Ammon's horn (tissue), 1 donor: ENCODE data around the gene RAPSN.

Source experiments
- DNase-seq: peaks from one replicate; pipeline ENCODE4 v3.0.0-alpha.2; 2016; ENCODE audit warnings: low spot score

RAPSN gene

DNA sequence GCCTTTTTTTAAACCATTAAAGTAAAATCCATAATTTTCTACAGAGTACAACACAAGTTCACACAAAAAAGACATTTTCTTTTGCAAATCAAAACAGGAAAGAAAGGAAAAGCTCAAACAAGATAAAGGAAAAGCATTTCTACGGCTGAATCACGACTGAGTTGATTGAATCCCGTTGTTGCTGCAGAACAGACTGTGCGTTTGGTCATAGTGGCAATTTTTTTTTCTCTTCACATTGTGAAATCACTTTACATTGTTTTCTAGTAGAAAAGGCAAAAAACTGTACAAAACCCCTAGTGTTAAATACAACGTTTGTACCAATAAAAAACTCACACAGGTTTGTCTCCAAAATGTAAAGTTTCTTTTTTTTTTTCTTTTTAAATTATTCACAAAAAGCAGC is 17.3 kb upstream of the RAPSN start:
- no peak for DNase-seq

DNA sequence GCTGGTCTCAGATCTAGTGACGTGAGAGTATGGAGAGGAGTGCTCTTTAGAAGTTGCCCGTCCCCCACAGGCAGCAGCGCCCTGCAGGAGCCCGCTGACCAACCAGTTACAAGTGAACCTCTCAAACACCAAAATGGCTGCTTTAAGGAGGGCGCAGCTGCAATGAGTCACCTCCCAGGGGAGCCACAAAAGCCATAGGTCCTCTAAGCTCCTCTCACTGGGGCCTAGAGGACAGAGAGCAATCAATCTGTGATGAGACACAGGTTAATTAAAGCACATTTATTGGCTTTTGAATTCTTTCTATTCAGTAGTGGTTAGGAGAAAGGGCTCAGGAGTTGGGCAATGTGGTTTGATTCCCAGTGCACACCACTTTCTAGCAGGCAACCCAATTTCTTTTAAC is 15.5 kb upstream of the RAPSN start:
- DNase-seq = no peak

DNA sequence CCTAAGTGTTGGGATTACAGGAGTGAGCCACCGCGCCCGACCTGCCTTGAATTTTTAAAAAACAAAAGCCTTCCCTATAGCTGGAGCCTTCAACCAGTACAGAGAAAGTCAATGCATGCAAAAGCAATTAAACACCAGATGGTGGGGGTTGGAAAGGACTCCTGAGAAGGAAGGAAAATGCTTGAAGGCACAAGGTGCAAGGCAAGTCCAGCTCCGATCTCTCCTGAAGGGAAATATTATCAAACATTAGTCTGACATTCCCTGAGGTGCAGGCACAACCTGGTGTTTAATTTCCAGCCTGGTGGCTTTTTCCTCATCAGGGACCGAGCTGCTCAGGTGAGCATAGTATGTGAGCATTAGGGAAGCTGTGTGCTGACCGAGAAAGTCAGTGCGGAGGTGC is 12.9 kb upstream of the RAPSN start:
- no peak for DNase-seq

DNA sequence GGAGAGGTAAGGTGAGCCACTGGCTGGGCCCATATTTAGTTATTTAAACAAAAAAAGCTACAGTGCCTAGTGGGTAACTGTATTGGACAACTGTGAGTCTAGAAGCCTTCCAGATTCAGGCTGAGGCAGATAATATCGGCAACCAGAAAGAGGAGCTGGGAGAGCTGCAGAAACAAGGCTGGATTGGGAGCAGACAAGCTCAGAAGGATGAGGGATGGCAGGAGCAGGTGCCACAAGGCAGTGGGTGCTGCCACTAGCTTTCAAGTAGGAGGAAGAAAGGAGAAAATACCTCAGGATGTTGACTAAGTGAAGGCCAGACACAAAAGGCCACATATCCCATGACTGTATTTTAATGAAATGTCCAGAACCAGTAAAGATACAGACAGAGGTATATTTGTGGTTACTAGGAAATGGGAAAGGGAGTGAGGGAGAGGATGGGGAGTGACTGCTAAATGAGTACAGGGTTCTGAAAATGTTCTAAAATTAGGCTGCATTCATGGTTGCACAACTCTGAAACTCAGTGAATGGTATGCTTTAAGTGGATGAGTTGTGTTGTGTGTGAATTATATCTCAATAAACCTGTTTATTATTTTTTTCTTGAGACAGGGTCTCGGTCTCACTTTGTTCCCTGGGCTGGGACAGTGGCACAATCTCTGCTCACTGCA is 11.8 kb upstream of the RAPSN start:
- DNase-seq = no peak

DNA sequence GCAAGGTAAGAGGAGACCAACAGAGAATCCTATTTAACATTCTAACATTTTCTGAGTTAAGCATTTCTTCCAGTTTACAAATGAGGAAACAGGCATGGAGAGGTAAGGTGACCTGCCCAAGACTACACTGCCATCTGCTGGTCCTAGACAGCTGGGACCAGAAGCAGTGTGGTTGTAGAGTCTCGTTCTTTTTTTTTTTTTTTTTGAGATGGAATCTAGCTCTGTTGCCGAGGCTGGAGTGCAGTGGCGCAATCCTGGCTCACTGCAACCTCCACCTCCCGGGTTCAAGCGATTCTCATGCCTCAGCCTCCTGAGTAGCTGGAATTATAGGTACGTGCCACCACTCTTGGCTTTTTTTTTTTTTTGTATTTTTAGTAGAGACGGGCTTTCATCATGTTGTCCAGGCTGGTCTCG is 5.3 kb upstream of the RAPSN start:
- DNase-seq = peak; percentile 89

DNA sequence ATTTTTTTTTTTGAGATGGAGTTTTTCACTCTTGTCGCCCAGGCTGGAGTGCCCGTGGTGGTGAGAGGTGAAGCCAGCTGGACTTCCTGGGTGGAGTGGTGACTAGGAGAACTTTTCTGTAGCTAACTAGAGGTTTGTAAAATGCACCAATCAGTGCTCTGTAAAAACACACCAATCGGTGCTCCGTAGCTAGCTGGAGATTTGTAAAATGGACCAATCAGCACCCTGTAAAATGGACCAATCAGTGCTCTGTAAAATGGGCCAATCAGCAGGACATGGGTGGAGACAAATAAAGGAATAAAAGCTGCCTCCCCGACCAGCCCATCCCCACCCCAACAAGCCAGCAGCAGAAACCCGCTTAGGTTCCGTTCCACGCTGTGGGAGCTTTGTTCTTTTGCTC is 4.4 kb upstream of the RAPSN start:
- no peak for DNase-seq

DNA sequence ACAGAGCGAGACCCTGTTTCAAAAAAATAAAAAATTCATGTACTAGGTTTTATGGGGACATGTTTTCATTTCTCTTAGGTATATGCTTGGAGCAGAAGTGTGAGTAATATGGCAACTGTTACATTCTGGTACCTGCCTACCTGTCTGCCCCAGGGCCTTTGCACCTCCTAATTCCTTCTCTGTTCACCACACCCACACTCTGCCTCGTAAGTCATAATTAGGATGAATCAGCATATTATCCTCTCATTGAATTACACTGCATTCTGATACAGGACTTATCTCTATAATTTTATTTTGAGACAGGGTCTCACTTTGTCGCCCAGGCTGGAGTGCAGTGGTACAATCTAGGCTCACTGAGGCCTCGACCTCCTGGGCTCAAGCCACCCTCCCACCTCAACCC is 3.1 kb upstream of the RAPSN start:
- DNase-seq = no peak

DNA sequence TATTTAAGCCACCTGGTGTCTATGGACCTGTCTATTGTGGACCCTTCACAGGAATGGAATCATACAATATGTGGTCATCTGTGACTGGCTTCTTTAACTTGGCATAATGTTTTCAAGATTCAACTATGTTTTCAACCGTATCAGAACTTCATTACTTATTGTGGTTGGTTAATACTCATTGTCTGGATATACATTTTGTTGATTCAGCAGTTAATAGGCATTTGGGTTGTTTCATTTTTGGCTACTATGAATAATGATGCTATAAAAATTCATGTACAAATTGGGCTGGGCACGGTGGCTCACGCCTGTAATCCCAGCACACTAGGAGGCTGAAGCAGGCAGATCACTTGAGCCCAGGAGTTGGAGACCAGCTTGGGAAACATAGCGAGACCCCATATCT is 2.5 kb upstream of the RAPSN start:
- DNase-seq = no peak

DNA sequence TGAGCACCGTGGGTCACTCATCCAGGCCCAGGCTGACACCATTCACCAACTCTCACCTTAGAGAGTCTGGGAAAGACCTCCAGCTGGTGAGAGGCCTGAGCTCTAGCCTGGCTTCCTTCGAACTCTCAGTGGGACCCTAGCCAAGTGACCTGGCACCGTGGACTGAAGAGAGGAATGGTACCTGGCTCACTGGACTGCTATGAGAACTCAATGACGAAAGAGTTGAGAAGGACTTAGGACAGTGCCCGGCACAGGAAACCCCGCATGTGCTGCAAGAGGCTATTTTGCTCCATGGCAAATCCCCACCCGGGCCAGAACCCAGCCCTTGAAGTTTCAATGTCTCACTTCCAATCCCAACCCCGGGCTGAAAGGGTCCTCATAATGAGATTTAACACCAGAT is 605 bp upstream of the RAPSN start:
- DNase-seq = no peak

DNA sequence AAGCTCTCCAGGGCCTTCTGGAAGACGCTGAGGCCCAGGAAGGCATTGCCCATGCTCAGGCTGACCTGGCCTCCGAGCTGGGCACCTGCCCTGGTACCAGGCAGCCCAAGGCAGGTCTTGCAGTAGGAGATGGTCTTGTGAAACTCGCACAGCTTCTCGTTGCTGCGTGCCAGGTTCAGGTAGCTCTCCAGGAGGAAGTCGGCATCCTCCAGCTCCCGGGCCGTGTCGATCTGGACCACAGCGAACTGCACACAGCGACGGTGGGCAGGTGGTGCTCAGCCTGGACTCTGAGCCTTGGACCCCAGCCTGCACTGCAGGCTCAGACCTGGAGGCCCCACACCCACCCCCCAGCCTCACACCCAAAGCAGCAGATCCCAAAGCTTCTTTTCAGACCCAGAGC is 1.0 kb downstream of the RAPSN start:
- DNase-seq = no peak

DNA sequence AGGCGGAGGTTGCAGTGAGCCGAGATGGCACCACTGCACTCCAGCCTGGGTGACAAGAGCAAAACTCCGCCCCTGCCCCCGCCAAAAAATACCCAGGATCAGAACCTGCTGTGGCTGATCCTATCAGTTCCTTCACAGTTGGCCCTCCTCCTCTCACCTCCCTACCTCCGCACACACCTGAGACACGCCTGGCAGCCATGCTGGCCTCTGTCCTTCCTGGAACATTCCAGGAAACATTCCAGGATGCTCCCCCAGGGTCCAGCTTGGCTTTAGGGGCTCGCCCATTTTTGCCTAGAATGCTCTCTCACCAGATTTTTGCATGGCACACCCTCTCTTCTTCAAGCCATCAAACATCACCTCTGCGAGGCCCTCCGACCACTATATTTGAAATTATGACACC is 2.1 kb downstream of the RAPSN start:
- DNase-seq = no peak

DNA sequence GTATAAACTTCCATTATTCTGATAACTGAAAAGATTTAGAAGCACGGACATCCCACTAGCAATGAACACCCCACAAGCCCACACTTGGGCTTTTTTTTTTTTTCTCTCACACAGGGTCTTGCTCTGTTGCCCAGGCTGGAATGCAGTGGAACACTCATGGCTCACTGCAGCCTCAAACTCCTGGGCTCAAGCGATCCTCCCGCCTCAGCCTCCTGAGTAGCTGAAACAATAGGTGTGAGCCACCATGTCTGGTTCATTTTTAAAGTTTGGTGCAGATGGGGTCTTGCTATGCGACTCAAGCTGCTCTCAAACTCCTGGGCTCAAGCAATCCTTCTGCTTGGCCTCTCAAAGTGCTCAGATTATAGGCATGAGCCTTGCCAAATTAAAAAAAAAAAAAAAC is 3.1 kb downstream of the RAPSN start:
- no peak for DNase-seq

DNA sequence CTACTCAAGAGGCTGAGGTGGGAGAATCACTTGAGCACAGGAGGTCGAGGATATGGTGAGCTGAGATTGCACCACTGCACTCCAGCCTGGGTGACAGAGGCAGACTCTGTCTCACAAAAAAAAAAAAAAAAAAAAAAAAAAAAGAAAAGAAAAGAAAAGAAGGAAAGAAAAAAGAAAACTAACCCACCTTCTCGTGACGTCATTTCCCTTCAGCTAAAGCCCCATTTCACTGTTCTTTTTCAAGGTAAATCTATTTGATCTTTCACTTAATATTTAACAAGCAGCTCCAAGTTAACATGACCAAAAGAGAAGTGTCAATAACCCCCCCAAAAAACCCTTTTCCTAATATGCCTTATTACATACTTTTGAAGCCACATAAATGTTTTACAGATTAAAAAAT is 5.1 kb downstream of the RAPSN start:
- DNase-seq = no peak

DNA sequence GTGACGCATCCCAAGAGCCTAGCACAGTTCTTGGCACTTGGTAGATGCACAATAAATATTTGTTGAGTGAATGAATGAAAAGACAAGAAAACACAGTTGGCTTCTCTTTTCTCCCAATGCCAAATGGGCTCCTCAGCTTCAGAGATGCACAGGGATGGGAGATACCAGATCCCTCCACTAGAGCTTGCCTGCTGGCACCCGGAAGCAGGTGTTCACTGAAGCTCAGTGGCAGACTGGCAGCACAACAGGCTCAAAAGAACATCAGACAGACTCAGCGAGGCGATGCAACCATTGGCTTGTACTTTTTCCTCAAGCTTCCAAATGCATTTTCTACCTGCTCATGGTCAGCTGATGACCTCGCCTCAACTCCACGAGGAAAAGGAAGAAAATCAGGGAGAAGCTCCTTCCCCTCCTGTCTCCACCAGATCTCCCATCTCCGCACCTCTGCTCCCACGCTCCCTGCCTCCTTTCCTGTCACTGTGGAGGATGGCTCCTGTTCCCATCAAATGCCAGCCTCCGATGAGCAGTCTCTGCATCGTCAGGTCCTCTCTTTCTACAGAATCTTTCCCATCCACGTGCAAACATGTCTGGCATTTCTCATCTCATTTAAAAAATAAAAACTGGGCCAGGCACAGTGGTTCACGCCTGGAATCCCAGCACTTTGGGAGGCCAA is 5.8 kb downstream of the RAPSN start:
- peak; percentile 69 for DNase-seq

DNA sequence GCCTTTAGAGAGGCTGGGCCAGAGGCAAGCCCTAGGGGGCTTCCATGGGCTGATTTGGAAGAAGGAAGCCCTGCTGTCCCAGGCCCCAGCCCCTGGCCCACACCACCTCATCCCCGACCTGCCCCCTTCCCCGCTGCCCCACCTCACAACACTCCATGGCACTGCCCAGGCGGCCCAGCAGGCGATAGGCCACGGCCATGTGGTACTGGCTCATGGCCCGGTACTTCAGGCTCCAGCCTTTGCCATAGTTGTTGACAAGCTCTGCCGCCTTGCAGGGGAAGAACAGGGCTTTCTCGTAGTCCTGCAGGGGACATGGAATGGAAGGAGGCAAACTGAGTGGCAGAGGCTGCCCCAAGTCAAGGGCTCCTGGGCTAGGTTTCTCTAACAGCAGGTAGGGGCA is 6.4 kb downstream of the RAPSN start:
- DNase-seq = peak; percentile 54

DNA sequence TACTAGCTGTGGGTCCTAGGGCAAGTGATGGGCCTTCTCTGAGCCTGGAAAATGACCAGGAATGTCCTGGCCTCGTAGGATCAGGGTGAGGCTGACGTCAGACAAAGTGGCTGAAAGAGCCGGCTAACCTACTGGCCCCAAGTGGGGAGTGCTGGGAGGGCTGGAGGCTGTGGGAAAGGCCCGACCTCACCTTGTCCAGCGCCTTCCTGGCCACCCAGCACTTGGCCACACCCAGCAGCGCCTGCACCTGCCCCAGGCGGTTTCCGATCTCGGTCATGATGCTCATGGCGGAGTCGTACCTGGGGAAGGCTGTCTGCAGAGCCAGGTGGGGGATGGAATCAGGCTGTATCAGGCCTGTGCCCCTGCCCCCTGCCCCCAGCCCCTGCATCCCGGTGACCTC is 7.5 kb downstream of the RAPSN start:
- no peak for DNase-seq

DNA sequence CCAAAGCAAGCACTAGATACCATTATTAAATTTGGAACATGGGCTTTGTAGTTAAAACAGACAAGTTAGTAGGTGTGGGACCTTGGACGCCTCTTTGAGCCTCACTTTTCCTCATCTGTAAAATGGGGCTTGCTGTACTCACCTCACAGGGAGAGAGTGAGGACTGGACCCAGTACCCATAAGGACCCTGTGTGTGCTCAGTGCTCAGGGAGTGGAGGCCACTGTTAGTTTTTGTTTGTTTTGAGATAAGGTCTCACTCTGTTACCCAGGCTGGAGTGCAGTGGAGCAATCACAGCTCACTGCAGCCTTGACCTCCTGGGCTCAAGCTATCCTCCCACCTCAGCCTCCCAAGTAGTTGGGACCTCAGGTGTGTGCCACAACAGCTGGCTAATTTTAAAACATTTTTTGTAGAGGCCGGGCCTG is 8.9 kb downstream of the RAPSN start:
- no peak for DNase-seq

DNA sequence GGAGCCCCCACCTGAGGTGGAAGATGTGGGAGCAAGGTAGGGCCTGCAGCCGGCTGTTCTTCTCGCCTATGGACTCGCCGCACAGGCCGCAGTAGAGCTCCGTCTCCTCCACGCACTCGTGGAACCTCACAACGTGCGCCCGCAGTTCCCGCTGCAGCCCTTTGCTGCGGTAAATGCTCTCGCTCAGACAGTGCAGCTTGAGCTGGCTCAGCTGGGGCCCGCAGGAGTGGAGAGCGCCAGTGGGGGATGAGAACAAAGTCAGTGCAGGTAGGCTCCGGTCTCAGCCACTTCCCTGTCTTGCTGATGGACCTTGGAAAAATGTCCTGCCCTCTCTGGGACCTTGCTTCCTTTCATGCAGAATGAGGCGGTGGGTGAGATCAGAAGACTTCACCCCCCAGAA is 10.2 kb downstream of the RAPSN start:
- DNase-seq = no peak

DNA sequence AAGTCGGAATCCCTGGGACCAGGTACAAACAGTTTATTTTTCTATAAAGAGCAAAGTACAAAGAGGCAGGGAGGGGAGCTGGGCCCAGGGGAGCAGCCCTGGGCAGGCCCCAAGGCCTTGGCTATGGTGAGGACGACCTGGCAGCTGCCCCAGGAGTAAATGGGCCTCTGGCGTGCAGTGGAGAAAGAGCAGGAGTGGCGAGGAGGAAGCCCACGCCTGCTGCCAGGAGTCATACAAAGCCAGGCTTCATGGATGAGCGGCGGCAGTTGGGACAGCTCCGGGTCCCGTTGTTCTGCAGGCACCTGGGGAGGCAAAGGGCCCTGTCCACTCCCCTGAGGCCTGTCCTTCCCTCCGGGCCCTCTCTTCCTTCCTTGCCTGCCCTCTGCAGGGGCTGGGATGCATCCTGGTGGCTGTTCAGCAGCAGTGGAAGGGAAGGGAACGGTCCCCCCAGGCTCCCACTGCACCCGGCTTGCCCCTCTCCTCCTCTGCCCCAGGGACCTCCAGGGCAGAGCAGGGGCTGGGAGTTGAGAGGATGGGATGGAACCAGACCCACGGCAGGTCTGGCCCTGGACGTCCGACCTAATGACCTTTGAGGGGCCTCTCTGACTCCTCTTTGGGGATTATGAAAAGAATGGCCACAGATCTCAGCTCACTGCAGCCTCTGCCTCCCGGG is 11.1 kb downstream of the RAPSN start:
- DNase-seq = peak; percentile 57

DNA sequence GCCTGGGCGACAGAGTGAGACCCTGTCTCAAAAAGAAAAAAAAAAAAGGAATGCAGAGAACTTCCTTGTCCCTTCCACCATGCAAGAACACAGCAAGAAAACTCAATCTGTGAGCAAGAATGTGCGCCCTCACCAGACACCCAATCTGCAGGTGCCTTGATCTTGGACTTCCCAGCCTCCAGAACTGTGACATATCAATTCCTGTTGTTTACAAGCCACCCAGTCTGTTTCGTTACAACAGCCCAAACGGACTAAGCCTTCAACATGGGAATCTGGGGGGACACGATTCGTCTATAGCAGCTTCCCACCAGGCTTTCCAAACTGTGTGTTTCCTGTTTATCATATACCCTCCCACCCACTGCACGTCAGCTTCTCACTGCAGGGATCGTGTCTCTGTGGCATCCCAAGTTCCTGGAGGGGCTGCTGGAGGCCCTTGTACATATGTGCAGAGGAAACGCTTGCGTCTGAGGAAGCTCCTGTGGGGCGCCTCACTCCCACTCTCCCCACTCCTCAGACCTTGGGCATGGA is 11.7 kb downstream of the RAPSN start:
- no peak for DNase-seq

DNA sequence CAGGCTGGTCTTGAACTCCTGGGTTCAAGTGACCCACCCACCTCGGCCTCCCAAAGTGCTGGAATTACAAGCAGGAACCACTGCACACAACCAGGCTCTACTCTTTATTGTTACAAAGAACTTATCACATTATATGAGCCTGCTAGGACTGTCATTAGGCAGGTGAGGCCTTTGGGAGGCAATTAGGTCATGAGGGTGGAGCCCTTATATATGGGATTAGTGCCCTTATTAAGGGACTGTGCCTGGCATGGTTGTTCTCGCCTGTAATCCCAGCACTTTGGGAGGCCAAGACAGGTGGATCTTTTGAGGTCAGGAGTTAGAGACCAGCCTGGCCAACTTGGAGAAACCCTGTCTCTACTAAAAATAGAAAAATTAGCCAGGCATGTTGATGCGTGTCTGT is 12.2 kb downstream of the RAPSN start:
- DNase-seq = no peak

DNA sequence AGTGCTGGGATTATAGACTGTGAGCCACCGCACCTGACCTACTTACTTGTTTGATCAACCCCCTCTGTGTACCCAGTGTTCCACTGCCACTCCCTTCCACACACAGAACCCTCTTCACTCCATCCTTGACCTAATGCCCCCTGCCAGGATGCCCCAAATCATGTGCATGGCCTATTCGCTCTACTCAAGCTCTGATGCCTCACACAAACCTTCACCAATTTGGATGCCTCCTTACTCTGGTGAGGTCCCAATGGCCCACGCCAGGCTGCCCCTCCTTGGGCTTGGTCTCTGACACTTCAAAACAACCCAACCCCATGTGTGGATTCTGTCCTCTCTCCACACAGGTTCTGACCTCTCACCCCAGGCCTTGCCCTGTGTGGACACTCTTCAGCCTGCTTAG is 13.2 kb downstream of the RAPSN start:
- DNase-seq = no peak

DNA sequence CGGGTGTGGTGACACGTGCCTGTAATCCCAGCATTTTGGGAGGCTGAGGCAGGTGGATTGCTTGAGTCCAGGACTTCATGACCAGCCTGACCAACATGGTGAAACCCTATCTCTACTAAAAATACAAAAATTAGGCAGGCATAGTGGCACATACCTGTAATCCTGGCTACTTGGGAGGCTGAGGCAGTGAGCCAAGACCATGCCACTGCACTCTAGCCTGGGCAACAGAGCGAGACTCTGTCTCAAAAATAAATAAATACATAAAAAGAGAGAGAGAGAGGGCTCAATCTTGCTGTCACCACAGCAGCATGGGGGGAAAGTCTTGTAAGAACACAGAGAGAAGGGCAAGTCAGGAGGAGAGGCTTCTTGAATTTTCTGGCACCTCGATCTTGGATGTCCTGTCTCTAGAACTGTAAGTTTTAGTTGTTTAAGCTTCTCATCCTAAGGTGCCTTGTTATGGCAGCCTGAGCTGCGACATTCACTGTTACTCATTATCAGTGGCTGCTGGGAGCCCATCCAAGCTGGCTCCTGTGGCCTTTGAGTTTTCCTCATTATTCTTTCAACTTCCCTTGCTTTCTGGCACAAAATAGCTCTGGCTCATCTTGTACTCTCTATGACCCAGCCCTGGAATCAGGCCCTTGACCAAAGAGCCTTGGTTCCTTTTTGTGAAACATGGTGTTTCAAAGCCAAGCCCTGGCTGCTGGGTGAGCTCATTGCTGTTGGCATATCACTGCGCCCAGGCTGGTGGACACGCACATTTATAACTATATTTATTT is 14.7 kb downstream of the RAPSN start:
- peak; percentile 47 for DNase-seq
